Keratinocyte (primary cell): ENCODE data around the gene PTPN13.

Experiments used
- CTCF ChIP-seq, 3 experiments: IDR thresholded peaks in 1 of 3; conservative IDR thresholded peaks in 1 of 3; optimal IDR thresholded peaks in 1 of 3; 2 replicates in 2 of 3; 3 replicates in 1 of 3; pipeline versions ENCODE3 to v1.5.1; 2011; ENCODE audit warnings: low read length in 3 of 3, mild to moderate bottlenecking in 3 of 3, moderate library complexity in 2 of 3, control low read depth in 1 of 3, inconsistent platforms in 1 of 3; ENCODE audit not compliant: insufficient read depth in 2 of 3; ENCODE audit errors: extremely low read depth in 1 of 3
- EZH2 ChIP-seq: IDR thresholded peaks from one replicate; pipeline ENCODE4 v1.6.1; 2012; ENCODE audit warnings: inconsistent platforms, mild to moderate bottlenecking, low read length, moderate library complexity

DNA sequence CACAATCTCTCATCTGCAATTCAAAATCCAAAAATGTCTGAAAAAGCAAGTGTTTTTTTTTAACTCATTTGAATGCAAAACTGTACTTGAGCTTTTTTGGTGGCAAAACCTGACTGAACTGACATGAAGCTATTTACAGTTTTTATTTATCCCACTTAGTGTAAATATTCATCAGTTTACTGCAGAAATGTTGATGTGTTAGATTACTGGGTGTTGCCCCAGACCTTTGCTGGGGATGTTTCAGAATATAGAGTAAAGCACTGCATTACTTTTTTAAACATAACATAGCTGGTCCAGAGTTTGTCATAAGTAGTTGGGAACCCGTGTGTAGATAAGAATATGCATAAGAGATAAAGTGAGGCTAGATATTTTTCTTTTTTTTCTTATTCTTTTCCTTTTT, 27.3 kb downstream of the PTPN13 start:
- no peak for TF ChIP-seq CTCF (optimal IDR thresholded peaks at IDR 0.05 in 1 of 3, IDR thresholded peaks at IDR 0.05 in 1 of 3, conservative IDR thresholded peaks at IDR 0.05 in 1 of 3; ENCODE audit: extremely low read depth in 1 of 3, insufficient read depth in 2 of 3, low read length in 3 of 3)
- TF ChIP-seq EZH2, result no peak
